ENCODE measurements around the gene KAZALD1.
A peak's percentile ranks its signal among the peaks of the same experiment; 100 is the strongest.

Gene KAZALD1

DNA sequence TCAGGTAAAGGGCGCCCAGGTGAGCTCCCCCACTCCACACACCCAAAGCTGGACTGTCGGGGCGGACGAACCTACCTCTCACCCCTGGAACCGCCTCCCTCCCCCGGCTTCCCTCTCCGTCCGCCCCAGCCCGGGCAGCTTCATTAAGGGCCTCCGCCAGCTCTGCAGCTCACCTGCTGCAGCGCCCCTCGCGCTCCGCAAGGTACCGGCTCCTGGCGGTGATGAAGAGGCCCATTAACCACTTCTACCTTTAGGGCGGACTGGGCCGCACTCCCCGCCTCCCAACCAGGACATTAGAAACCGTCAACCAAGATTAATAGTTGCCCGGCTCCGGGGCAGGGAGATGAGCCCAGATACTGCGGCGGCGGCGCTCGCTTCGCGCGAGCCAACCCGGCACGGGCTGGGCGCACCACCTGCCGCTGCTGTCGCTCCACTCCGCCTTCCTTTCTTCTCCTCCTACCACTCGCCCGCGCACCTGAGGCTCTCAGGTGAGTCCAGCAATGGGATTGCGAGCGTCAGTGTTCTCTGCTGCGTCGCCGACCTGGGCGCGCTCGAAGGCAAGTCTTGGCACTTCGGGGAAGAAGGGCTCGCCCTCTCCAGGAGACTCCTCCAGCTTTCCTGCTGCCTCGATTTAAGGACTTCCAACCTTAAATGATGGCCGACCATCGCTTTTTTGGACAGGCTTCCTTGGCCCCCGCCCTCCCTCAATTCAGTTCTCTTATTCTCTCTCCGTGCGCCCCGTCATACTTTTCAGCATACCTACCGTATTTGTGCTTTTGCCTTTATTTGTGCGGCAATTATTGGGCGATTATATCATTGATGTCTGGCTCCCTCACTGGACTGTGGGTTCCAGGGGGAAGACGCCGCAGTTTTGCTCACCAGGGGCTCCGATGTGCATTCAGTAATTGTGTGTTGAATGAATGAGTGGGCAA, 13.6 kb upstream of the KAZALD1 start:
- DNase-seq: no peak

DNA sequence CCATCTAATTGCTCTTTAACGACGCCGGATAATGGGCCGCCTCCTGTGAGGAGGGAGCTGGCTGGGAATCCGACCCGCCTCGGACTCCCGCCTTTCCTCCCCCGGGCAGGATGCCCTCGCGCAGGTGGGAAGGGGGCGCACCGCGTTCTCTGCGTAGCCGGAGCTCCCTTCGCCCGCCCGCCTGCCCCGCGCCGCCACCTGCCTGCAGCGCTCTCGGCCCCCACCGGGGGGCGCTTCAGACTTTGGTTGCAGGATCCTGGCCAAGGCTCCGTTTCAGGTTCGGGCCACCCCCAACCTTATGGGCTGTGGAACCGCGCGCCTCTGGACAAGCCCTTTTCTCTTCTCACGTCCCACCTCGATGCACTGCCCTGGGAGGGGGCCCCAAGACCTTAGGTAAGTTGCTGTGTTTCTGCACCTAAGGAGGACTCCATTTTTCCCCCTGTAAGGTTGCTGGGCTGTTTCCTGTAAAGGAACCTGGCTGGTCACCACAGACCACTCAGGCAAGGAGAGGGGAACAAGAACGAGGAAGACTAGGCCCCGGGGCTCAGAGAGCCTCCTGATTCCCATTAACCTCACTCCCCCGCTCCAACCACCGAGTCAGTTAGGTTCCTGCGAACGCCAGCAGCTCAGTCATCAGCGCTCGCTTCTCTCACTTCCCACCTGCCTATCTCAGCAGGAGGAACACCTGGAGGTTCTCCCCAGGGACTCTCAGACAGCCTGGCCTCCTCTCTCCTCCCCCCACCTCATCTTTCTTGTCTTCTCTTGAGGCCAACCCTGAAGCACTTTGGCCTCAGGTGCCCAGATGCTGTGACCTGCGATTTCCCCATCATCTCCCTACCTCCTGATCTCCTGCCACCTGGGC, 11.3 kb upstream of the KAZALD1 start:
- DNase-seq: peak; percentile 81

DNA sequence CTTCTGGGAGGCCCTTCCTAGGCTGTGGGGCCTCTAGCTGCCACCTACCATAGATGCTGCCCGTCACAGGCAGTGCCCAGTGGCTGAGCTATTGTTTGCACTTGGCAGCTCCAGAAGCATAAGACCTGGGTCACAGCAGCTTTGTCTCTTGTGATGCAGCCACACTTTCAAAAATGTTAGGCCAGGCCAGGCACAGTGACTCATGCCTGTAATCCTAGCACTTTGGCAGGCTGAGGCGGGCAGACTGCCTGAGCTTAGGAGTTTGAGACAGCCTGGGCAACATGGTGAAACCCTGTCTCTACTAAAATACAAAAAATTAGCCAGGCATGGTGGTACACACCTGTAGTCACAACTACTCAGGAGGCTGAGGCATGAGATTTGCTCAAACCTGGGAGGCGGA, 9.5 kb upstream of the KAZALD1 start:
- DNase-seq: no peak

DNA sequence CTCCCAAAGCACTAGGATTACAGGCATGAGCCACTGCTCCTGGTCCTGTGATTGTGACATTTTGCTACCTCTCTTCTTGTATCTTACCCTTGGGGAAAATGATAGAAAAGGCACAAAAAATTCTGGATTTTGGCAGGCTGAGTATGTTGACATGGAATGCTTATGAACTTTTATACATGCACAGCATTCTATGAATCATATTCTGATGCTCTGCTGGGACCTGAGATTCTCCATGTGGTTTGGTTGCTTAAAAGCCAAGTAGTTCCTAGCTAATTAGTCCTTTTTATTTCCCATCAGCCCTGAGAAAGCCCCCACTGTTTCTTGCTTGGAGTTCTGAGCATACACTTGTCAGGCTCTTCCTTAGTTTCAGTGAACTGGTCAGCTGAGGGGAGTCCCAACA, 8.3 kb upstream of the KAZALD1 start:
- DNase-seq: no peak

DNA sequence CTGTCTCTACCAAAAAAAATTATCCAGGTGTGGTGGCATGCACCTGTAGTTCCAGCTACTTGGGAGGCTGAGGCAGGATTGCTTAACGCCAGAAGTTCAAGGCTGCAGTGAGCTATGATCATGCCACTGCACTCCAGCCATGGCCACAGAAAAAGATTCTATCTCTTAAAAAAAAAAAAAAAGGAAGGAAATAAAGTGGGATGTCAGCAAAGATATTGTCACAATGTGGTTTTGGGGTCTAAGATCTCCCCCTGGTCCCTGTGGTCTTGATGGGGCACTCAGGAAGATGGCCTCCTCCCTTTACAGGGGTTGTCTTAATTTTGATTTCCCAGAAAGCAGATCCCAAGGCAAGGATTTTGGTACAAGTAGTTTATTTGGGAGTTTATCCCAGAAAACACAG, 7.4 kb upstream of the KAZALD1 start:
- DNase-seq: no peak

DNA sequence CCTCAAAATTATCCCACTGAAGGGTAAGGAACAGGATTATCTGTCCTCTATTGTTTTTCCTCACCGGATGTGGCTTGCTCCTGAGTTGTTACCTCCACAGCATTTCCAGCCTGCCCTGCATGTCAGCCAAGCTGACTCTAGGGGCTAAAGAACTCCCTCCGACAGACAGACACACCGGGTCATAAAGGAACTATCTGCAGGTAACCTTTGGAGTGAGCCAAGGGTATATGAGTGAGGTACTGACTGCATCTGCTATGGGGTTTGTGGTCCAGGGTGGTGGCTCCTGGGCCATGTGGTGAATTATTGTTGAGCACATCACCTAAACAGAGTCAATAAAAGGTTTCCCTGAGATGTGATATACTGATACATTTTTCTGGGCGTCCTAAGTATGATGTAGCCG, 6.9 kb upstream of the KAZALD1 start:
- no peak for DNase-seq

DNA sequence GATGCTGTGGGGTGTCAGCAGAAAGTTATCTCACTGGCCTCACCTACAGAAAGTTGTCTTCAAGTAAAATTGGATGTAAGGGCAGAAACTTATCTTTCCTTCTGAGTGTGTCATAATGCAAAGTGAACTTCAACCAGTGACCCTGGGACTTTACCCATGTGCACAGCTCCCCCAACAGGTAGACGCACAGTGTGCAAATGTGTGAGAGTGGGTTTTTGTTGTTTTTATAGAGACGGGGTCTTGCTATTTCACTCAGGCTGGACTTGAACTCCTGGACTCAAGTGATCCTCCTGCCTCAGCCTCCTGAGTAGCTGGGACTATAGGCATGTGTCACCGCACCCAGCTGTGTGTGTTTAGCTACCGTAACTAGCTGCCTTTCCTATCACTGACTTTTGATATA, 6.4 kb upstream of the KAZALD1 start:
- no peak for DNase-seq

DNA sequence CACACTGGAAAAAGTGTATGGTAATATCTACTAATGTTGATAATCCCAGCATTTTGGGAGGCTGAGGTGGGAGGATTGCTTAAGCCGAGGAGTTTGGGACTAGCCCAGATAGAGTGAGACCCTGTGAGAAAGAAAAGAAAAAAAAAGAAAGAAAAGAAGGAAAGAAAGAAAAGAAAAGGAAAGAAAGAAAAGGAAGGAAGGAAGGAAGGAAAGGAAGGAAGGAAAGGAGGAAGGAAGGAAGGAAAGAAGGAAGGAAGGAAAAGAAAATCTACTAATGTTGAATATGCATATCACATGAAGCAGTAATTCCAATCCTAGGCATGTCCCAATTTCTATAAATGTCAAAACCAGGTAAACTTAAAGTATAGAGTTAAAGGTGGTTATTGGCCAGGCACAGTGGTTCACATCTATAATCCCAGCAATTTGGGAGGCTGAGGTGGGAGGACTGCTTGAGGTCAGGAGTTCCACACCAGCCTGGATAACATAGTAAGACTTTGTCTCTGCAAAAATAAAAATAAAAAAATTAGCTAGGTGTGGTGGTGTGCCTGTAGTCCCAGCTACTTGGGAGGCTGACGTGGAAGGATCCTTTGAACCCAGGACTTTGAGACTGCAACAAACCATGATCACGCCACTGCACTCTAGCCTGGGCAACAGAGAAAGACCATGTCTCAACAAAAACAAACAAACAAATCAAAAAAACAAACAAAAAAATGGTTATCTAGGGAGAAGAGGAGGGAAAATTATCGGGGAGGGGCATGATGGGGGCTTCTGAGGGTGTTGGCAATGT, 5.2 kb upstream of the KAZALD1 start:
- no peak for DNase-seq

DNA sequence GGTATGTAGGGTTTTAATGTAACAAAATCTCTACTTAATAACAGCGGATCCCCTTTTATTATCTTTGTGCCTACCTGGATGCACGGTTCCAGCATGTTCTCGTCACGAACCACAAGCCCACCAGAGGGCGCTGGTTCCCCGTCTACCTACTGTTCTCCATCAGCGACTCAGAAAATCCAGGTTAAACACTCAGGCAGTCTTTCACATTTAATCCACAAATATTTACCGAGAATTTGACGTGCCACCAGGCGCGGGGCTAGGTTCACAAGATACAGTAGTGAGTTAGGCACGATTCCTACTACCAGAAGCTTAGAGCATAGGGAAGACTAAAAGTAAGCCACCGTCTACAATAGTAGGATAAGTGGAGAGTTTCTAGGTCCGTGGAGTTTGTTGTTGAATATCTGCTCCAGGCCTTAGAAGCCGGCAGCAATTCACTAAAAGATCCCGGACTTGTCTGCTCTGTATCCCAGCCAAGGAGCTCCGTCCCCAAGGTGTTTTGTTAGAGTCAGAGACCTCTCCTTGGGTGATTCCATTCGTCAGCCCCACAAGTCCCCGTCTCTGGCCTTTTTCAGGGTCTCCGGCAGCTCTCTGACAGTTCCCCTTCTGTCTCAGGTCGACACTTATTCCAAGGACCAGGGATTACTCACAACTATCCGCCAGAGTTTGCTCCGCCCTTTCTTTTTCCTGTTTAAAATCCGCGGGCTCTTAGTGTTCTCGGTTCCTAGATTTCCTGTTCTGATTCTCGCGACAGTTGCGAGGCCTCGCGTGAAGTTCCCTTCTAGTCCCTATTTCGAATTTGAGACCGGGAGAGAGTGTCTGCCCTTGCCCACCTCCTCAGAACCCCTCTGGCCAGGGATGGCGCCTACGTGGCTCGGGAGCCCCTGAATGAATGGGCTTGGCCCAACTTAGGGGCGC, 1.5 kb upstream of the KAZALD1 start:
- DNase-seq: peak; percentile 87

DNA sequence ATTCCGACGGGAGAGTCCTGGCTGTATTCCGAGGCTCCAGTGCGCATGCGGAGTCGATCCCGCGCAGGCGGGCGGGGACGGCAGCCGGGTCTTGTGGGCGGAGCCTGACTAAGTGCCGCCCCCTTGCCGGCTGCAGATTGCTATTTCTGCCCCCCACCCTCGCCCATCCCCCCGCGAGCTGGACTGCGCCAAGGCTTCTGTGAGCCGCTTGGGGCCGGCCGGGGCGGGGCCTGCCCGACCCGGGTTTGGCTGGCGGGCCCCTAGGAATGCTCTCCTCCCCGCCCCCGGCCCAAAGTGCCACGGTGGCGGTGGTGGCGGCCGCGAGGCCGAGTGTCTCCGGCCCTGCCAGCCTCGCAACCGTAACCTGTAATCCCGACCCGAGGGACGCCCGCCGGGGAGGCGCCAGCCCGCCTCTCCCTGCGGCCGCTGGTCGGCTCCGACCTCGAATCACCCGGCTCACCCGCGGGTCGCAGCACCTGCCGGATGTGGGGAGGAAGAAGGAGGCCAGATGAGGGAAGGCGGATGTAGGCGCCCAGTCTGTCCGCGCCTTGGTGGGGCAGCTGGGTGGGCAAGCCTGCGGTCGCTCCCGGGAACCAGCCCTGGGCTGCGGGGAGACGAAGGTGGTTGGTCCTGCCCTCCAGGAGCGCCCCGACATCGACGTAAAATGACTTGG, 702 bp upstream of the KAZALD1 start:
- DNase-seq: peak; percentile 87

DNA sequence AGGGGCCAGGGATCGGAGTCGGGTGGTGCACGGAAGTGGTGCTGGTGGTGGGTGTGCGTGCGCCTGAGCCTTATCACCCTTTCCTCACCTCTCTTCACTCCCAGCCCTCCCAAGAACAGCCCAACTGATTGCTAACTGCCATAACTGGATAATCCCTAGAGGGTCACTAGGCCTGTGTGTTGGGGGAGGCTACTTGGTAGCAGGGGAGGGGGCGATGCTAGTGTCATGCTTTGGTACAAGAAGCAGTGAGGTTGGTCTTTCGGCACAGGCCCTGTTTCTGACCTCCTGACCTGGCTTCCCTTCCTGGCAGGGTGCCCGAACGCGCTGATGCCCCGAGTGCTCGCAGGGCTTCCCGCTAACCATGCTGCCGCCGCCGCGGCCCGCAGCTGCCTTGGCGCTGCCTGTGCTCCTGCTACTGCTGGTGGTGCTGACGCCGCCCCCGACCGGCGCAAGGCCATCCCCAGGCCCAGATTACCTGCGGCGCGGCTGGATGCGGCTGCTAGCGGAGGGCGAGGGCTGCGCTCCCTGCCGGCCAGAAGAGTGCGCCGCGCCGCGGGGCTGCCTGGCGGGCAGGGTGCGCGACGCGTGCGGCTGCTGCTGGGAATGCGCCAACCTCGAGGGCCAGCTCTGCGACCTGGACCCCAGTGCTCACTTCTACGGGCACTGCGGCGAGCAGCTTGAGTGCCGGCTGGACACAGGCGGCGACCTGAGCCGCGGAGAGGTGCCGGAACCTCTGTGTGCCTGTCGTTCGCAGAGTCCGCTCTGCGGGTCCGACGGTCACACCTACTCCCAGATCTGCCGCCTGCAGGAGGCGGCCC, 652 bp downstream of the KAZALD1 start:
- DNase-seq: no peak

DNA sequence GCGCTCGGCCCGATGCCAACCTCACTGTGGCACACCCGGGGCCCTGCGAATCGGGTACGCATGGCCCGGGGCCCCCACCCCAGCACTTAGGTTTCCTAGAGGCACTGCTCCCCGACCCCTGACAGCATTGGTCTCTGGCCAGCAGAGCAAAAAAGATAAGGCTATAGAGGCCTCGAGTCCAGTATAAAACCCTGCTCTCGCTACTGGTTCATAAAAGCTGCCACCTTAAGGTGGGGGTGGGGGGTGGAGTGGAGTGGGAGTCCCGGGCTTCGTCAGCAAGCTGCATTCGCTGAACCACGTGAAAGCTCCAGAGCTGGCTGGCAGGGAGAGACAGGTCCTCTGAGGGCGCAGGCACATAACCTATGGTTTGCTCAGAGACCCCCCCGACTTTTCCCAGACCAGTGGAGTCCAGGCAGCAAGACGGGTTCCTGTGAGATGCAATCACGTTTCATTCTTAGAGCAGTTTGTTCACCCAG, 1.3 kb downstream of the KAZALD1 start:
- DNase-seq: no peak

DNA sequence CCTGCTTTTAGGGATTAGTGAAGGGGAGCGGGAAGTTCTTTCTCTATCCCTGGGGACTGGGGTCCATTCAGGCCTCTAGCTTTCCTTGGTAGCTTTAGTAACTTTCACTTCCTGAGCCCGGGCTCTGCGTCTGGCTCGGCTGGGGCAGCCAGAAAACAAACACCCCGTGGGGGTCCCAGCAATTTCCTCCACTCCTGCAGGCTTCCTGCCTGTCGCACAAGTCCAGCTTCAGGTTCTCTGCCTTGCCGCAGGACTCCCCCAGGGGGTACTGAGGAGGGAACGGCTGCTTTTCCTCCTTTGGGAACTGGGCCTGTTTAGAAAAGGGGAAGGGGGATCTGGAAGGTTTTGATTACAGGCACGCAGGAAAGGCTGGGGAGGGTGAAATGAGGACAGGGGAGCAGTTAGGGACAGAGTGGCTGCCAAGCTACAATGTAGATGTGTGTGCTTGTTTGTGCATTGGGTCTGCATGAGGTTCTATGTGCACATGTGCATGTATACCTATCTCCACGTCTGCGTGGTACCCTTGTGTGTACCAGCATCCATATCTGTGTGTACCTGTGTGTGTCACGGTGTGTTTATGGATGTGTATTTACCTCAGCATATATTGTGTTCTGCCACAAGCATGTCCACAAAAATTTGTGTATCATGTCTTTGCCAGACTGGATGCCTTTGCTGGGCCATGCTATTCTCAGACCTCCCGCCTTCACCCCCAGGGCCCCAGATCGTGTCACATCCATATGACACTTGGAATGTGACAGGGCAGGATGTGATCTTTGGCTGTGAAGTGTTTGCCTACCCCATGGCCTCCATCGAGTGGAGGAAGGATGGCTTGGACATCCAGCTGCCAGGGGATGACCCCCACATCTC, 2.0 kb downstream of the KAZALD1 start:
- no peak for DNase-seq

DNA sequence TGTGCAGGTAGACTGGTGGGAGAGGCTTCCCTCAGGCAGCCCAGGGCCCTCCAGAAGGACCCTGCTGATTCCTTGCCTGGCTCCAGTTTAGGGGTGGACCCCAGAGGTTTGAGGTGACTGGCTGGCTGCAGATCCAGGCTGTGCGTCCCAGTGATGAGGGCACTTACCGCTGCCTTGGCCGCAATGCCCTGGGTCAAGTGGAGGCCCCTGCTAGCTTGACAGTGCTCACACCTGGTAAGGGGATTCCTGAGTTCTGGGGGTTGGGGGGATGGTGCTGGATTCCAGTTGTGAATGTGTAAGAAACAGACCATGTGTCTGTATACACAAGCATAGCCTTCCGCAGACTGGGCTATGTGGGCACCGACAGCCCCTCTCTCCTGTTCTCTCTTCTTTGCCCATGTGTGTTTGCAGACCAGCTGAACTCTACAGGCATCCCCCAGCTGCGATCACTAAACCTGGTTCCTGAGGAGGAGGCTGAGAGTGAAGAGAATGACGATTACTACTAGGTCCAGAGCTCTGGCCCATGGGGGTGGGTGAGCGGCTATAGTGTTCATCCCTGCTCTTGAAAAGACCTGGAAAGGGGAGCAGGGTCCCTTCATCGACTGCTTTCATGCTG, 2.7 kb downstream of the KAZALD1 start:
- DNase-seq: no peak

DNA sequence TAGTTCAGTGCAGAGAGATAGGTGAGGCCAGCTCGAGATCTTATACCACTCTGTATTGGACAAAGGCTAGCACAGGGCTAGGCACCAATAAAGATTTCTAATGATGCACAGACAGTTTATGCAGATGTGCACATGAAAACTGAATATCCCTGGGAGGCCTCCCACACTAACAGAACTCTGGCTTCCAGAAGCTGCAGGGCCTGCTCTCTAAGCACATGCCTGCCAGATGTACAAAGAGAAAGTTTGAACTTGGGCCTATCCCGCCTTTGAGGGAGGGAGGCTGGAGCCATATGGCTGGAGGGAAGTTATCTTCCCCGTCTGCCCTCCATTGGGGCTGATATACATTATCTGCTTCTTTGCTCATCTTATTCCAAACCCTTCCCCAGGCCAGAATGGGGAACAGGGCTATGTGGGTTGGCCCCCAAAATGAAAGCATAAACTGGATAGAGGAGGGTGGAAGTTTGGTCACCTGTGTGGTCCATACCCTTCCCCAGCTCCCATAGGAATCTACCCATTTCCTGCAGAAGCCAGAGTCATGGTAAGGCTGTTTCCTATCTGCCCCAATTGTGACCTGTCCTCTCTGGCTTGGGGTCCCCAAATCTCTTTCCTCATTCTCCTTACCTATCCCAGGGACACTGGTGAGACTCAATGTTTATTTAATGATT, 3.8 kb downstream of the KAZALD1 start:
- DNase-seq: no peak

DNA sequence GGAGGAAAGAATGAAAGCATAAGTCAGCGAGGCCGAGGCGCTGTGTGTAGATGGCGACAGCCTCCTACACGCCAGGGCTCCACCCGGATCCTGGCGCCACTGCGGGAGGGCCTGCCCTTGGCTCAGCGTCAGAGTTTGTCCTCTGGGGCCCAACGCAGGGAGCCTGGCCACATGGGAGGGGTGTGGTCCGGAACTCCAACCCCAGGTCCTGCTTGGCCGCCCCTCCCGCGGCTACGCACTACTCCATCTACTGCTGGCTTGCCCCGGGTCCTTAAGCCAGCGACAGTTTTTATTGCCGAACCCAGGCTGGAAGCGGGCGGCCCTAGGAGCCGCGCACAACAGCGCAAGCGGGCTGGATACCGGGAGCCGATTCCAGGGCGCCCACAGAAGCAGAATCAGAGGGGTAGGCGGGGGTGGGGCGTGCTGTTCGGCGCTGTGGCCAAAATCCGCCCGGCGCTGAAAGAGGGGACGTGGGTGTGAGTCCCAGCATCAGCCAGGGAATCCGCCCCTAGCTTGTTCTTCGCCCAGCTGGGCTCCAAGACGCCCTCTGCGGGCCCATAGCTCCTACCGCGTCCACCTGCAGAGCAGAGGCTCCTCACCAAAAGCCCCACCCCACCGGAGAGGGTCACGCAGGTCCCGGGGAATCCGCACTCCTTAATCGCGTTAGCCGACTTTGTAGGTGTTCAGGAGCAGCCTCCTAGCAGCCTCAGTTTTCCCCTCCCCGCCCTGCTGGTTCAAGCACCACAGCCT, 4.5 kb downstream of the KAZALD1 start:
- peak; percentile 32 for DNase-seq

DNA sequence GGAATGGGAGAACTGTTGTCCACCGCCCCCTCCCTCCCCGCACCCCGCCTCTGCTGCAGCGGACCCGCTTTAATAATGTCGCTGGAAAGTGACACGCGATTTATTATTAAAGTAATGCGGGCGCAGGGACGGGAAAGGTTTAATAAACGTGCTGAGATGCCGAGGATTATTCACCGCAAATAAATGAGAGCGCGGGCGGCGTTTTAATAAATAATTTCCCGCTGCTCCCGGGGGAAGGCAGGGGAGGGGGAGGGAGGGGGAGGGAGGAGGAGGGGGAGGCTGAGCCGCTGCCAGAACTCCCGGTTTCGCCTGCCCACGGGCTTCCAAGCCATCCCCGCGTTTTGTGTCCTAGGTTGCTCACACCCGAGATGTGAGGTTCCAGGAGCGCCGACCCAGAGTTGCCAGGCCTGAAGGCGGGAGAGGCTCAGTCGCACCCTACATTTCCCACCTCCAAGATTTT, 5.1 kb downstream of the KAZALD1 start:
- DNase-seq: no peak
